Cardiac muscle cell (in vitro differentiated cells and primary cell): ENCODE data around the gene PSMD5. TPM values are rescaled to one million over a fixed set of nuclear protein-coding genes. Genes with fewer than 3 reads are reported as not detected.

ENCODE experiments used
- DNase-seq, 2 donors: peaks; one replicate each; pipeline versions ENCODE4 v3.0.0 to v3.0.0-alpha.2; 2010 to 2017; ENCODE audit warnings: low read depth in 1 of 2, low spot score in 1 of 2
- H3K27ac ChIP-seq: fragments of 200-600 bp; sonication (generic); 2 replicates; pipeline ENCODE4 v1.5.1; 2016
- H3K27me3 ChIP-seq: fragments of 200-600 bp; sonication (generic); 2 replicates; pipeline ENCODE4 v1.6.0; 2016; ENCODE audit warnings: control low read depth
- H3K36me3 ChIP-seq: fragments of 200-600 bp; sonication (generic); 2 replicates; pipeline ENCODE4 v1.5.1; 2016; ENCODE audit warnings: control low read depth
- H3K4me1 ChIP-seq: fragments of 200-600 bp; sonication (generic); 2 replicates; pipeline ENCODE4 v1.8.1; 2017; ENCODE audit warnings: low read depth, mild to moderate bottlenecking, mixed run types
- H3K4me3 ChIP-seq: fragments of 200-600 bp; sonication (generic); 2 replicates; pipeline ENCODE4 v1.5.1; 2016; ENCODE audit warnings: mild to moderate bottlenecking
- H3K9me3 ChIP-seq: fragments of 200-600 bp; sonication (generic); 2 replicates; pipeline ENCODE4 v1.5.1; 2017; ENCODE audit warnings: low read depth, mild to moderate bottlenecking, control low read depth
- CTCF ChIP-seq: IDR thresholded peaks from 2 replicates; pipeline ENCODE4 v1.5.1; 2012; ENCODE audit warnings: low read depth, mild to moderate bottlenecking, low read length
- polyA plus RNA-seq: library from polyadenylated mRNA; unstranded; fragments of >200 nt; fragmentation: Nextera tagmentation; extraction: Ambion mirVana; gene quantifications from 2 replicates; pipeline ENCODE4 v1.2.1, GENCODE V29; 2016
- total RNA-seq: library from RNA; depleted of rRNA; stranded (reverse); fragments of >200 nt; gene quantifications from 2 replicates; pipeline ENCODE4 v1.2.3, GENCODE V29; 2016

PSMD5 gene
- total and polyA plus RNA-seq, 2 experiments from 2014 or later: 16.0 to 25.3 TPM

DNA sequence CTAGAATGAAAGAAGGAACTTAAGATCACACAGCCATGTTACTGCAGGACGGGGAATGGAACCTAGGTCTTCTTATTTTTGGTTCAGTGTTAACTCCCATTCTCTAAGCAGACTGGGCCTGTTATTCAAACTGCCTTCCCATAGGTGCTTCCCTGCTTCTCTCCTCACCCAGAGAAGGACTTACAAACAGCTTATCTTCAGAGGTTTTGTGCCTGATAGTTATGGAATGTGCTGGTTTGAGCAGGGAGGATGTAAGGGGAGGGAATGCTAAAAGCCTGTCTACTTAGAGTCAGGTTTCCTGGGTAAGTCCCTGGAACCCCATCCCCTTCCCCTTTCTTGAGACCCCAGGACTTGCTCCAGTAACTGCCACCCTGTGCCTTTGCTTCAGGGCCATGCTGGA lies 4.2 kb upstream of the PSMD5 start:
- Histone ChIP-seq H3K9me3 (no peaks in the 10 kb centered on the region), H3K4me1 (peaks cover 16% of the 10 kb centered on the region), H3K4me3 (no peak overlapping the region), H3K27me3 (no peaks in the 10 kb centered on the region), H3K27ac (peak overlapping the region; percentile 79), H3K36me3 (no peaks in the 10 kb centered on the region)
- peak; percentile 35 to 67 for DNase-seq
- TF ChIP-seq CTCF: no peak

- Histone ChIP-seq H3K4me3 (no peak overlapping the region), H3K4me1 (peaks cover 16% of the 10 kb centered on the region), H3K9me3 (no peaks in the 10 kb centered on the region), H3K27me3 (no peaks in the 10 kb centered on the region), H3K27ac (peak overlapping the region; percentile 79), H3K36me3 (no peaks in the 10 kb centered on the region)
- TF ChIP-seq CTCF: no peak
- DNase-seq: no peak
These were observed 3.6 kb upstream of the PSMD5 start for GRCh38 chr9:120846251-120846889.

- H3K36me3 ChIP-seq: no peaks in the 10 kb centered on the region
- TF ChIP-seq CTCF: no peak
- no peaks in the 10 kb centered on the region for H3K27me3 ChIP-seq
- peaks cover 16% of the 10 kb centered on the region for H3K4me1 ChIP-seq
- no peak overlapping the region for H3K4me3 ChIP-seq
- no peaks in the 10 kb centered on the region for H3K9me3 ChIP-seq
- peak overlapping the region; percentile 79 for H3K27ac ChIP-seq
- DNase-seq: no peak
These were observed 2.5 kb upstream of the PSMD5 start for GRCh38 chr9:120845255-120845654.

DNA sequence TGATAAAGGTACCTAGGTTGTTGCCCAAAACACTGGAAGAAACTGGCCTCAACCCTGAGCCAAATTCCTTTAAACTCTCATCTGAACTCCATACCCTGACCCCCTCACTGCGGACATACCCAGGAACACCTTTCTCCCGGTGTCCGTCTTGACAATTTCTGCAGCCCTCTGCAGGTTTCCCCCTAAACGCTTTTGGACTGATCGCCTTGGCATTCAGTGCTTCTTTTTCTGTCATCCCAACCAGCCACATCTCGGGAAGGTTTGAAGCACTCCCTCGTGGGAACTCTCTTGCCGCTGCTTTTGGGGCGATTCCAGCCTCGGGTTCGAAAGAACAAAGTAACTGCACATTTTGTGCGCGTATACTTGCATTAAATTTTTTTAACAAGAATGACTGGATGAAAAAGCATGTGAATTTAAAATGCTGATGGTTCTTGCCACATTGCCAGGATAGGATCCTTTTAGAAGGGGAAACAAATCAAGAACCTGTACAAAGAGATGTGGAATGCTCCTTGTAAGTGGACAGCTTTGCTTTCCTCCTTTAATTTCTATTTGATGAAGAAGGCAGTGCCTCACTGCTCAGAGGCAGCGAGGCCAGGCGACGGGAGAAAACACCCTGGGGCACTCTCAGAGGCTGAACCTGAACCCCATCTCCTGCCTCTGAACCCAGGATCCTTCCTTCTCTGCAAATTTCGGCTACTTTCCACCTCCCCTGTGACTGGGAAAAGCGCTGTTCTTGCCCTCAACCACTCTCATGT lies 615 bp downstream of the PSMD5 start:
- Histone ChIP-seq H3K36me3 (no peaks in the 10 kb centered on the region), H3K4me1 (peaks cover 15% of the 10 kb centered on the region), H3K27me3 (no peaks in the 10 kb centered on the region), H3K9me3 (no peaks in the 10 kb centered on the region), H3K27ac (peak overlapping the region; percentile 97), H3K4me3 (peak overlapping the region; percentile 68)
- DNase-seq: peak; percentile 12 to 17
- no peak for TF ChIP-seq CTCF

DNA sequence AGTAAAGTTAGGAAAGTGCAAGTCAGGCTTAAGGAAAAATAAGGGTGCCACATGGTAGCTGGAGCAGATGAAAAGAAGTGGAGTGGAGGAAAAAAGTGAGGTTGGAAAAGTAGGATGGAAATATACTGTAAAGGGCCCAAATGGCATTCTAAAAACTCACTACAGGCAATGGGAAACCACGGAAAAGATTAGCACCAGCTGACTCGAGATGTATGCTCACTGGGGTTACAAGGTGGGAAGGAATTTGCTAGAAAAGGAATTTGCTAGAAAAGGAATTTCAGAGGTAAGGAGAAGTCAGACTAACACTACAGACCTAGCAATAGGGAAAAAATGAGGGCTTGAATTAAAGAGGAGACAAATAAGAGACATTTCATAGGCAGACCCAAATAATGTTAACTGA lies 3.6 kb downstream of the PSMD5 start:
- H3K36me3 ChIP-seq: peaks cover 5% of the 10 kb centered on the region
- no peak for TF ChIP-seq CTCF
- no peaks in the 10 kb centered on the region for H3K27me3 ChIP-seq
- DNase-seq: peak in 1 of 2 donors; percentile 23
- H3K9me3 ChIP-seq: no peaks in the 10 kb centered on the region
- no peaks in the 10 kb centered on the region for H3K4me1 ChIP-seq
- no peak overlapping the region for H3K4me3 ChIP-seq
- no peak overlapping the region for H3K27ac ChIP-seq
